ENCODE results near the gene CNDP1.

- TF ChIP-seq POLR2A (IDR thresholded peaks at IDR 0.05) (no peak), CTCF (IDR thresholded peaks at IDR 0.05) (no peak)
Measured at GRCh38 chr18:74529378-74529777, 4.9 kb upstream of the CNDP1 start.

Measured in lower leg skin (tissue), 3 donors.